ENCODE measurements around the gene RMND1.
A peak's percentile ranks its signal among the peaks of the same experiment; 100 is the strongest.
"Not testable (repeated sequence)": the region's sequence is repeated elsewhere in the genome, so short reads cannot be mapped to it uniquely, and the experiment has no call there.

RMND1 gene

DNA sequence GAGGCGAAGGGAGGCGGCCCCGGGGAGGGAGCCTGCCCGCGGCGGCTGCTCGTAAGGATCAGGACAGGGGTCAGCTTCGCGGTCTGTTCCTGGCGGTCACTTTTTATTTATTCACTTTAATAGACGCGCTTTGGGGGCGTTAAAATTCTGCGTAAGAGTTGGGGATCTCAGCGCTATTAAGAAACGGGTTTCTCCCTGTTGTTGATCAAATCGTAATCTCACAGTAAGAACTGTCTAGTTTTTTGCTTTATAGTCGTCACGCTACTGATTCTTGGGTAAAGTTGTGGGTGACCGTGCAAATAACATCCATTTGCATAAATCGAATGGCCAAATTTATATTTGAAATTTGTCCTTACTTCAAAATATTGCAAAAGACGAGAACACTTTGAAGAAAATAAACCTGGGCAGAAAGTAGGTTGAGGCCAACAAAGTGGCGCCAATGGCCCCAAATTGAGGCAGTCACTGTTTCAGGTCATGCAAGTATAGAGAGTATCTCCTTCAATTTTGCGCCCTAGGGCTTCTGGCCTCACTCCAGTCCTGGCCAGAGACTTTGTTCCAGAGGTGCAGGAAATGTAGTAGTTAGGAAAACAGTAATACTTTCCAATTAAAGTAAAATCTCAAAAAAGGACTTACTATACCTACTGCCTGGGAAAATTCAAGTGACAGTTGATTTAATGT is 963 bp upstream of the RMND1 start:
- peak in 5 of 56 donors; percentile 1 to 10 (median 5) for DNase-seq

DNA sequence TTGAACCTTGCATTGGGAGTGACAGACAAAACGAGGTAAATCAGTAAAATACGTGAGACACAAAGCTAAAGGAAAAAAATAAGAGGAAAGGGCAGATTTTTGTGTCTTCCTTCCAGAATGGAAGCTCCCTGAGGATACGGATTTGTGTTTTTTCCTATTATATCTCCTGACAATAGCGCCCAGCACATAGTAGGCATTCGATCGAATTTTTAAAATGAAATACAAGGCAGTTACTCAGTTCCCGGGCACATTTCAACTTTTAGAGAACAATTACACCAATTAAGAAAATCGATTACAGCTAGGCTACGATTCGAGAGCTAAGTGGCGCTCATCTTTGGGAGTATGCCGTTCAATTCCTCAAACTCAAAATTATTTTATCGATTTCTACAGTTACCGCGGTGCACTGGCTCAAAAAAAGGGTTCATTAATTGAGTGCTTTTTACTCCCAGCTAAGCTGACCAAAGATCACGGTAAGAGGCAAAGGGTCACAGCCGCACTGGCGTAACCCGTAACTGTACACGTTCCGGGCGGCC is 443 bp downstream of the RMND1 start:
- no peak for DNase-seq

- DNase-seq: not testable (repeated sequence)
These were observed 998 bp downstream of the RMND1 start for GRCh38 chr6:151450928-151451327.

- no peak for DNase-seq
These were observed 3.3 kb downstream of the RMND1 start for GRCh38 chr6:151448623-151449022.

DNA sequence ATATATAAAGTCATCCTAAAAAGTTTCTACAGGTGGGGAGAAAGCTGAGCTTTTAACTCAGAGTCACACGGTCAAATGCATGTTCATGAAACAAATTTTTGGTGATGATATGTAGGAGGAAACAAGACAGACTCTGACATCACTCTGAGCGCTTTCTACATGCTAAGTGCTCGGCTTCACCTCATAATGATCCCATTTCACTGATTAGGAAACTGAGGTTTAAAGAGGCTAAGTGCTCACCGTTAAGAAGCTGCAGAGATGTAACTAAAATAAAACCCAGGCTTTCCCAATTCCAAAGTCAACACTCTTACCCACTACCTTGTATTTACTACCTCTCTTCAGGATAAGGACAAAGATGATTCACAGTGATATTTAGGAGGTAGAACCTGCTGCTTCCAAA is 4.7 kb downstream of the RMND1 start:
- DNase-seq: no peak

DNA sequence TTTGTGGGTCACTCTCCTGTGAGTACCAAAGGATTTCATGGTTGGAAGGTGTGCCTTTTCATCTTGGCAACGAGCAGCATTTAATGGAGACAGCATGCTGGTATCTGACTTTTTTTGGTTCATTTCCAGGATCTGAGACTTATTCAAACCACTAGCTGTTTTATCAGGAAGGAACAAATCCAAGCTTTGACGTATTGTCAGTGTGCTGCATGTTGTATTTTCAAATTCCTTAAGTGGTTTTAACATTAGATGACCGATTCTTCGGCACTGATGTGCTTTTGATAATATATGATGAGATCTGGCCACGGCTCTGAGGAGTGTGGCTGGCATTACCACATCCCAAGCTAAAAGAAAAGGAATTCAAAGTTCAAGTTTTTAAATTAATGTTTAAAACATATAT is 6.4 kb downstream of the RMND1 start:
- DNase-seq: no peak

DNA sequence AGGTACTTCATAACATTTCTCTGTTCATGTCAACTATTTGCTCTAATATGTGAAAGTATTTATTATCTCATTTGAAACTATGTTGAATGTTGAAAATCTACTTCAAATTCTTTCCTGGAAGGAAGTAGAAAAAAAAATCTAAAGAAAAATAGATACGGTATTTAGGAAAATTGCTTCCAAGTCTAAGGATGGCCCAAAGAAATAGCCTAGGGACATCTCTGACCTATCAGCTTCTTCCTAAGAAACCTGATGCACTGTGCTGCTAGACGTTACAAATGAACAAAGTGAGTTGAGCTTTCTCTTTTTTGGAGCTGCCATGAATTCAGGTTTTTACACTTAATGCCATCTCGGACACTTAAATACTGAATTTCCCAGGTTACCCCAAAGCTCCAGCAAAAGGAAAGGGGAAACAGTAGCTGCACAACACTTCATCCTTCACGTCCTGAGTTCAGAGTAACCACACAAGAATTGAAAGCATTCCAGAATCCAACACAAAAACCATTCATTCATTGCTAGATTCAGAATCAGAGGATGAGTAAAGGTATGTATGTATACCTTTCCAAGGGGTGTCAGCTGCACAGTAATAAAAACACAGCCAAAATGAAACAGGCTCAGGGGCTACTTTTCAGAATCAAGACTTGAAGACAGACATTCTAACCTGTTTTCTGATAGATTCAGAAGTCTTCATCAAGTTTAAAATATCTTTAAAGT is 7.9 kb downstream of the RMND1 start:
- DNase-seq: no peak

DNA sequence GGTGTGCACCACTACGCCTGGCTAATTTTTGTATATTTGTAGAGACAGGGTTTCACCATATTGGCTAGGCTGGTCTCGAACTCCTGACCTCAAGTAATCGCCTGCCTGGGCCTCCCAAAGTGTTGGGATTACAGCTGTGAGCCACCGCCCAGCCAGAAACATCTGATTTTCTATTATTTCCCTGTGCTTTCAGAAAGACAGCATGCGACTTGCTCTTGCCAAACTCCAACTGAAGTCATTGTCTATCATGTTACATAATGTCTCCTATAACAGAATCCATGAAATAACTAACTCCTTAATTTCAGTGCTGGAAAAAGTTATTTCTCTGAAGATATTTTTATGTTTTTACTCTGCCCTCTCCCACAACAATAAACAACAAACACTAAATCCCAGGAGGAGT is 8.5 kb downstream of the RMND1 start:
- no peak for DNase-seq

- no peak for DNase-seq
These were observed 9.6 kb downstream of the RMND1 start for GRCh38 chr6:151442371-151442770.

GRCh38 chr6:151441390-151442166 is 10.3 kb downstream of the RMND1 start:
- no peak for DNase-seq

DNA sequence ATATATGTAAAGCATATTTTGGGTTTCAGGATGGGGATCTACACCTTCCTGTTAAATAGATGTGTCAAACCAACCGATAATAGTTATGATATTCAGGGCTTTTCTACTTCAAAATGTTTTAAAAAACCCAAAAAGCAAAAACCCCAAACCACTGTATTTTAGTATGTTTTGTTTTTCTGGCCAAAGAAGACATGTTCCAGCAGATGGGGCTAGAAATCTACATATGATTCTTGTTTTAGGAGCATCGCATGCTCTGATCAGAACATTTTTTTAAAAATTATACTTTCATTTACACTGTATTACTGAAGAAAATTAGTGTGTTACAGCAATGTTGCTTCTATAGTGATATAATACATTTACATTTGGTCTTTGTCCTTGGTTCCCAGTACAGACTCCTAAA is 11.0 kb downstream of the RMND1 start:
- DNase-seq: peak in 1 of 56 donors; percentile 22

DNA sequence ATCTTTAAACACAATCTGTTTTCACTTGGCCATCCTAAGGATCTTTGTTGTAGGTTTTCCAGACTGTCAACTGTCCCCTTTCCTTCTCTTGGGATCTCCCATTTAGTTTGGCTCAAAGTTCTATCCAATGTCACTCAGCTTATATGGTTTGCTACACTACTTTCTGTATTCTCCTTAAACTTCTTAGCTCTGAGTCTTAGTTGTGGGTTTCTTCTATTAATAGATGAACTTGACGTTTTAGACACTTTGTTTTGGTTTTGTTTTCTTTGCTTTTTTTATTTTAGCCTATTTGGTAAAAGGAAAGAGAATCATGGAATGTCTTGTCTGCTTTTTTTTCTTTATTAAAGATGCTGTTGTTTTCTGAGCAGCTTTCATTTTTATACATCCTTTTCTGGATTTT is 11.4 kb downstream of the RMND1 start:
- DNase-seq: no peak

DNA sequence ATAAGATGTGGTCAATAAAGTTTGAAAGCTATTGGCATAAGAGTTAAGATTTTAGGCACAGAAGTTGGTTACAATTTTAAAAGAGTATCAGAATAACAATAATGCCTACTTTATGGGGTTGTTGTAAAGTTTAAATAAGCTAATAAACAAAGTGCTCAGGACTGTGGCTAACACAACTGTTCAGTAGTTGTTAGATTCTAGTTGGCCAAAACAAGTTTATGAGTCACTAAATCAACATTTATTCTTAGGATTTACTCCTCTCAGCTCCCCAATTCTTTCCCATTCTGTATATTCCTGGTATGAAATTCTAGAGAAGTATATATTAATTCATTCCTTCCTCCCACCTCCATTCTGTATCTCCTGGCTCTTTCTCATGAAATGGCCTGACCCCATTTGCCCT is 14.5 kb downstream of the RMND1 start:
- no peak for DNase-seq

GRCh38 chr6:151436802-151437201 is 15.1 kb downstream of the RMND1 start:
- DNase-seq: no peak

GRCh38 chr6:151436300-151436699 is 15.6 kb downstream of the RMND1 start:
- no peak for DNase-seq

DNA sequence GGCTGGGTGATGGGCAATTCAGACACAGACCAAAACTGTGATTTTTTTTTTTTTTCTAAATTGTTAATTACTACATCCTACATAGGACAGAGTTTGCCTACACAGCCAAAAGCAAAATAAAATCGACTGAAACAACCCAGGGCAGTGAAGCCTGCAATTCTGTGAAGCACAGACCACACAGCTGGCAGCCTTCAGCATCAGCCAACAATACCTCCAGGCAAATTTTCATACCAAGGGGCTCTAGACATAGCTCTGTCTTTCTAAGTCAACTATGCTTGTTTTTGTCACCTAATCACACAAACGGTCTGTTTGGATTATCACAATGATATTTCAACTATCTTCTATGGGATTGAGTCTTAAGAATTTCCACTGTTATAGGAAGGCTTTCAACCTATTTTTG is 17.6 kb downstream of the RMND1 start:
- DNase-seq: no peak

DNA sequence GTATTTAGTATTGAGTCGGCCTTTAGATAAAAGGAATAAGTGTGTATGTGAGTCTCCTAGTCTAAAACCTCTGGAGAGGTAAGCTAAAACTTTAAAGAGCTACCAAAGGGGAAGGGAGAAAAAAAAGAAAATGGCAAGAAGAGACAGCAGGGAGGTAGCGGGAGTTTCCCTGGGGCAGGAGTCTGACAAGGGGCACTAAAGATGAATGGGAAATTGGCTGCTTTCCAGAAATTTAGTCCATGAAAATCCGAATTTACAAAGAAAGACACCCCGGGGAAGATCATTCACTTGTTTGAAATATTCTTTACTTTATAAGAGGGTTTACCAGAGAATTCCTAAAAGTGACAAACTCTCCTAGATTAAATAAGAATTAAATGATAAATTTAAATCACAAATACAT is 19.3 kb downstream of the RMND1 start:
- DNase-seq: no peak

DNA sequence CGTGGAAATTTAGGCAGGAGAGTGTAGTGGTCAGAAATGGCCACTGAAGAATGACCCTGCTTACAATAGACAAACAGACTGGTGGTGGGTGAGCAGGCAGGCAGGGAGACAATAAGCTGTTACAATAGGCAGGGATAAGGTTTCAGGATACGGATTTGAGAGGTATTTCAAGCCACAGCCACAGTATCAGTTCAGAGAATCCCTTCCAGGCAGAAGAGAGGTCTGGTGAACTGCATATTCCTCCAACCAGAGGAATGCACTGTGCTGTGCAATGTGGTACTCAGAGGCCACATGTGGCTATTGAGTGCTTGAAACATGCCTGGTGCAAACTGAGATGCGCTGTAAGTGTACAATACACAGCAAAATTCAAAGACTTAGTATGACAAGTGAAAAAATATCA is 20.6 kb downstream of the RMND1 start:
- no peak for DNase-seq

DNA sequence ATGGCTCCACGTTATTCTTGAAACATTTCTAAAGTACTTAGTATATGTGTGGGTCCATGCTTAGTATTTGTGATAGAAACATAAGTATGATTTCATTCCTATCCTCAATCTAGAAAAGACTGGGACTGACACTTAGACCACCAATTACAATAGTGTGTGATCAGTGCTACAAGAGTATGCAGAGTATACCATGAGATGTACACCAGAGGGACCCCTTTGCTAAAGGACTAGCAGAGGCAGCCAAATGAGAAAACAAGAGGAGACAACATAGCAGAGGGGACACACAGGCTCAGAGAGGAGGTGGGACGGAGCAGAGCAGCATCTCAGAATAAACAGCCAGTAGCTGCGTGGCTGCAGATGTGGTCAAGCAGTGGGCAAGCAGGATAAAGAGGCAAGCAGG is 21.0 kb downstream of the RMND1 start:
- DNase-seq: no peak

- DNase-seq: no peak
These were observed 23.7 kb downstream of the RMND1 start for GRCh38 chr6:151428093-151428735.

DNA sequence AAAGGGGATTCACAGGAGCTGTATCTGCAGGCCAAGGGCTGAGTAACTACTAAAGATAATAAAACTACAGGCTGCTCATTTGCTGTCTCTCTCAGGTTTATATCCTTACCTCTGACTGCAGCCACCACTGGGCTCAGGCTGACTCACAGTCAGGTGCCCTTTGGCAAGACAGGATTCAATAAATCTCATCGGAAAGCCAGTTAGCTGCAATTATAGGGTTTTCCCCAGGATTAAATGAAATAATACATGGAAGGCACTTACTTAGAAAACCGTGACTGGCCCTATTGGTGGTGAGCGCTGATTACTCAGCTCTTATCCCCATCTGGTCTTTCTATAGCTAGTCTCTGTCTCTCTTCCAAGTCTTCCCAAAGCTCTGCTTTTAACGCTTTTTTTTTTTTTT is 26.4 kb downstream of the RMND1 start:
- DNase-seq: no peak

GRCh38 chr6:151422981-151423380 is 28.9 kb downstream of the RMND1 start:
- DNase-seq: peak in 1 of 56 donors; percentile 4
